ENCODE data around the gene TMEM8B. TPM values are rescaled to one million over a fixed set of nuclear protein-coding genes. Genes with fewer than 3 reads are reported as not detected.

The TMEM8B gene
- total and polyA plus RNA-seq, 10 of the 15 experiments (the other 5 are each of a cell fraction or from before 2014, with no cell fraction given), result 0.19 to 7.6 (median 2.5) TPM

- no peak for TF ChIP-seq ZBED1 (IDR thresholded peaks at IDR 0.05; ENCODE audit: borderline replicate concordance)
- no peak for TF ChIP-seq SUPT20H (IDR thresholded peaks at IDR 0.05; ENCODE audit: borderline replicate concordance, control insufficient read depth, low read depth, low read length)
- 0 out of 2 replicates have a peak, but pooled peaks have one; percentile 36 for TF ChIP-seq DPF2 (IDR thresholded peaks at IDR 0.05)
- no peak; the same call in 1 of the 2 replicates for TF ChIP-seq ZBTB40 (IDR thresholded peaks at IDR 0.05; ENCODE audit: borderline replicate concordance)
- no peak for TF ChIP-seq ZNF24 (IDR thresholded peaks at IDR 0.05)
- 0 out of 2 replicates have a peak, but pooled peaks have one; percentile 17 for TF ChIP-seq PAX5 (IDR thresholded peaks at IDR 0.05; ENCODE audit: borderline replicate concordance, low read depth, low read length)
- no peak for TF ChIP-seq KLF5 (IDR thresholded peaks at IDR 0.05; ENCODE audit: partially characterized antibody)
- no peak for TF ChIP-seq MXI1 (IDR thresholded peaks at IDR 0.05; ENCODE audit: low read depth, low read length)
- 0 out of 2 replicates have a peak, but pooled peaks have one; percentile 15 for TF ChIP-seq ATF7 (IDR thresholded peaks at IDR 0.05; ENCODE audit: low read depth)
- TF ChIP-seq CTCF (IDR thresholded peaks at IDR 0.05 in 2 of 3, conservative IDR thresholded peaks at IDR 0.05 in 1 of 3; ENCODE audit: control insufficient read depth in 2 of 3, extremely low read depth in 1 of 3, insufficient read depth in 1 of 3, low read depth in 3 of 3, low read length in 3 of 3), result no peak
- no peak for TF ChIP-seq PRDM15 (CRISPR knock-in tag; IDR thresholded peaks at IDR 0.05)
- no peak for TF ChIP-seq PML (IDR thresholded peaks at IDR 0.05; ENCODE audit: low read length)
- no peak for TF ChIP-seq EP300 (IDR thresholded peaks at IDR 0.05; ENCODE audit: borderline replicate concordance in 1 of 2, control insufficient read depth in 1 of 2, low read depth in 2 of 2, low read length in 2 of 2)
- no peak for TF ChIP-seq MYC (IDR thresholded peaks at IDR 0.05; ENCODE audit: insufficient read depth, insufficient read length, insufficient replicate concordance, low read length, severe bottlenecking)
- no peak for TF ChIP-seq HDAC2 (IDR thresholded peaks at IDR 0.05)
- TF ChIP-seq ZNF687 (IDR thresholded peaks at IDR 0.05), result peak; percentile 71; the same call in 1 of the 2 replicates
These were observed 13.8 kb downstream of the TMEM8B start (continued) for GRCh38 chr9:35842795-35843194.

All from GM12878 (cell line).